Hepatocyte (in vitro differentiated cells): ENCODE results near the gene TLR10. TPM values are rescaled to one million over a fixed set of nuclear protein-coding genes. Genes with fewer than 3 reads are reported as not detected.
"Not testable (repeated sequence)": the region's sequence is repeated elsewhere in the genome, so short reads cannot be mapped to it uniquely, and the experiment has no call there.

ENCODE experiments used
- DNase-seq: peaks from one replicate; pipeline ENCODE4 v3.0.0-alpha.2; 2016; ENCODE audit warnings: low spot score
- H2AFZ ChIP-seq: fragments of 200-600 bp; sonication (generic); 2 replicates; pipeline ENCODE4 v1.6.0; 2016; ENCODE audit warnings: antibody characterized with exemption, mild to moderate bottlenecking
- H3K27ac ChIP-seq: fragments of 200-600 bp; sonication (generic); 2 replicates; pipeline ENCODE4 v1.5.1; 2016; ENCODE audit warnings: mild to moderate bottlenecking
- H3K27me3 ChIP-seq: fragments of 200-600 bp; sonication (generic); 2 replicates; pipeline ENCODE4 v1.6.1; 2016
- H3K36me3 ChIP-seq: fragments of 200-600 bp; sonication (generic); replicated peaks from 2 replicates; pipeline ENCODE4 v1.5.1; 2016; ENCODE audit warnings: low read depth; ENCODE audit not compliant: insufficient read depth
- H3K4me1 ChIP-seq: fragments of 200-600 bp; sonication (generic); 2 replicates; pipeline ENCODE4 v1.5.1; 2016; ENCODE audit warnings: mild to moderate bottlenecking, moderate library complexity; ENCODE audit not compliant: insufficient read depth
- H3K4me2 ChIP-seq: fragments of 200-600 bp; sonication (generic); 2 replicates; pipeline ENCODE4 v1.6.0; 2016
- H3K4me3 ChIP-seq: fragments of 200-600 bp; sonication (generic); 2 replicates; pipeline ENCODE4 v1.5.1; 2016; ENCODE audit warnings: mild to moderate bottlenecking
- H3K79me2 ChIP-seq: fragments of 200-600 bp; sonication (generic); 2 replicates; pipeline ENCODE4 v1.6.0; 2017; ENCODE audit warnings: mild to moderate bottlenecking
- H3K9me2 ChIP-seq: fragments of 200-600 bp; sonication (generic); replicated peaks from 2 replicates; pipeline ENCODE4 v1.6.0; 2017; ENCODE audit warnings: mild to moderate bottlenecking; ENCODE audit not compliant: insufficient read depth
- H3K9me3 ChIP-seq: fragments of 200-600 bp; sonication (generic); 2 replicates; pipeline ENCODE4 v1.5.1; 2016; ENCODE audit warnings: low read depth, mild to moderate bottlenecking
- H4K20me1 ChIP-seq: fragments of 200-600 bp; sonication (generic); 2 replicates; pipeline ENCODE4 v1.6.0; 2016; ENCODE audit warnings: mild to moderate bottlenecking; ENCODE audit not compliant: insufficient read depth, poor library complexity, severe bottlenecking
- CTCF ChIP-seq: fragments of 200-600 bp; sonication (generic); IDR thresholded peaks from 2 replicates; pipeline ENCODE4 v1.5.1; 2016; ENCODE audit warnings: antibody characterized with exemption, mild to moderate bottlenecking; ENCODE audit not compliant: poor library complexity
- EZH2 ChIP-seq: fragments of 200-600 bp; sonication (generic); IDR thresholded peaks from 2 replicates; pipeline ENCODE4 v1.6.1; 2016; ENCODE audit warnings: antibody characterized with exemption, mild to moderate bottlenecking, borderline replicate concordance
- EZH2phosphoT487 ChIP-seq: fragments of 200-600 bp; sonication (generic); IDR thresholded peaks from one replicate; pipeline ENCODE4 v1.6.1; 2018; ENCODE audit warnings: antibody characterized with exemption, mild to moderate bottlenecking, low read depth, moderate library complexity; ENCODE audit not compliant: unreplicated experiment, severe bottlenecking
- WGBS: methylation state at CpG from one replicate; pipeline ENCODE4 v1.1.6; 2016; ENCODE audit warnings: low lambda C conversion rate; ENCODE audit errors: missing lambda C conversion rate; 5-methylcytosine and 5-hydroxymethylcytosine counted together
- polyA plus RNA-seq: library from polyadenylated mRNA; unstranded; fragments of >200 nt; fragmentation: Nextera tagmentation; extraction: Ambion mirVana; gene quantifications from 2 replicates; pipeline ENCODE4 v1.2.1, GENCODE V29; 2016
- total RNA-seq: library from RNA; depleted of rRNA; stranded (reverse); fragments of >200 nt; gene quantifications from 2 replicates; pipeline ENCODE4 v1.2.3, GENCODE V29; 2014

TLR10 gene
- total and polyA plus RNA-seq, 2 experiments from 2014 or later, result not detected

- no peaks in the 10 kb centered on the region for H3K36me3 ChIP-seq
- H3K4me3 ChIP-seq, result no peak overlapping the region
- no peaks in the 10 kb centered on the region for H4K20me1 ChIP-seq
- TF ChIP-seq EZH2phosphoT487 (no peak), CTCF (no peak), EZH2 (no peak)
- H3K27me3 ChIP-seq, result no peaks in the 10 kb centered on the region
- no peak overlapping the region for H2AFZ ChIP-seq
- no peaks in the 10 kb centered on the region for H3K9me3 ChIP-seq
- no peak for DNase-seq
- no peak overlapping the region for H3K27ac ChIP-seq
- H3K4me2 ChIP-seq, result no peak overlapping the region
- 87% methylated on average over 4 of the region's 4 CpGs for WGBS
- no peaks in the 10 kb centered on the region for H3K79me2 ChIP-seq
- no peaks in the 10 kb centered on the region for H3K4me1 ChIP-seq
- no peaks in the 10 kb centered on the region for H3K9me2 ChIP-seq
These were observed 932 bp downstream of the TLR10 start for GRCh38 chr4:38781854-38782261.

GRCh38 chr4:38780833-38781484 lies 1.8 kb downstream of the TLR10 start:
- Histone ChIP-seq H3K4me3 (no peak overlapping the region), H3K27ac (no peak overlapping the region), H3K36me3 (no peaks in the 10 kb centered on the region), H3K27me3 (no peaks in the 10 kb centered on the region), H3K4me1 (no peaks in the 10 kb centered on the region), H3K79me2 (no peaks in the 10 kb centered on the region), H3K9me3 (no peaks in the 10 kb centered on the region), H4K20me1 (no peaks in the 10 kb centered on the region), H2AFZ (no peak overlapping the region), H3K4me2 (no peak overlapping the region), H3K9me2 (no peaks in the 10 kb centered on the region)
- no peak for DNase-seq
- no peak for TF ChIP-seq EZH2phosphoT487
- no peak for TF ChIP-seq EZH2
- no peak for TF ChIP-seq CTCF
- WGBS, result 91% methylated on average over 4 of the region's 4 CpGs

GRCh38 chr4:38779790-38780189 lies 3.0 kb downstream of the TLR10 start:
- Histone ChIP-seq H2AFZ (no peak overlapping the region), H3K4me3 (no peak overlapping the region), H3K4me2 (no peak overlapping the region), H3K79me2 (no peaks in the 10 kb centered on the region), H3K4me1 (no peaks in the 10 kb centered on the region), H3K36me3 (no peaks in the 10 kb centered on the region), H3K27me3 (no peaks in the 10 kb centered on the region), H3K27ac (no peak overlapping the region), H4K20me1 (no peaks in the 10 kb centered on the region), H3K9me2 (no peaks in the 10 kb centered on the region), H3K9me3 (no peaks in the 10 kb centered on the region)
- TF ChIP-seq EZH2phosphoT487, result no peak
- TF ChIP-seq CTCF, result no peak
- no peak for TF ChIP-seq EZH2
- 86% methylated on average over 5 of the region's 5 CpGs for WGBS
- no peak for DNase-seq

GRCh38 chr4:38777925-38778324 lies 4.9 kb downstream of the TLR10 start:
- not testable (repeated sequence) for H3K4me2 ChIP-seq, H4K20me1 ChIP-seq, H3K9me2 ChIP-seq, H2AFZ ChIP-seq, H3K36me3 ChIP-seq, DNase-seq, H3K9me3 ChIP-seq, H3K27me3 ChIP-seq, H3K27ac ChIP-seq, H3K79me2 ChIP-seq, H3K4me1 ChIP-seq, H3K4me3 ChIP-seq
- 89% methylated on average over 2 of the region's 2 CpGs for WGBS
